ENCODE measurements around the gene UBE2V1. TPM values are rescaled to one million over a fixed set of nuclear protein-coding genes. Genes with fewer than 3 reads are reported as not detected.

The UBE2V1 gene
- total RNA-seq, 1 donor from 2014 or later = 138 TPM

DNA sequence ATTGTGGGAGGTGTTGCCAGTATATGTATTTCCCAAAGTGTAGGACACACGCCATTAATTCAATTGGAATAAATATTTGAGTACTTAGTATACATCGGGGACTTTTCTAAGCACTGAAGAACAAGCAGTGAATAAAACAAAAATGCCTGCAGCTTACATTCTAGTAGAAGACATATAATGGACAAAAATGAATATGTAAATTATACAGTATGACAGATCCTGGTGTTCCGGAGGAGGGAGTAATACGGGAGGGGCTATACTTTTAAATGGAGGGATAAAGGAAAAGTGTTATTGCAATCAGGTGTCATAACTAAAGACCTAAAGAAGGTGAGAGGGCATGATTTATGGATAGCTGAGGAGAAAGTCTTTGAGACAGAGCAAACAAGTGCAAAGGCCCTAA is 15.1 kb downstream of the UBE2V1 start:
- no peak for DNase-seq (ENCODE audit: low spot score in 2 of 2, unreplicated experiment in 2 of 2)
- Mint-ChIP-seq H3K27ac (no peak overlapping the region), H3K4me1 (peaks cover 16% of the 10 kb centered on the region), H3K9me3 (no peaks in the 10 kb centered on the region), H3K4me3 (no peak overlapping the region), H3K27me3 (ENCODE audit: low read depth) (no peaks in the 10 kb centered on the region), H3K36me3 (peaks cover 11% of the 10 kb centered on the region)
- TF ChIP-seq, protein P1, sequence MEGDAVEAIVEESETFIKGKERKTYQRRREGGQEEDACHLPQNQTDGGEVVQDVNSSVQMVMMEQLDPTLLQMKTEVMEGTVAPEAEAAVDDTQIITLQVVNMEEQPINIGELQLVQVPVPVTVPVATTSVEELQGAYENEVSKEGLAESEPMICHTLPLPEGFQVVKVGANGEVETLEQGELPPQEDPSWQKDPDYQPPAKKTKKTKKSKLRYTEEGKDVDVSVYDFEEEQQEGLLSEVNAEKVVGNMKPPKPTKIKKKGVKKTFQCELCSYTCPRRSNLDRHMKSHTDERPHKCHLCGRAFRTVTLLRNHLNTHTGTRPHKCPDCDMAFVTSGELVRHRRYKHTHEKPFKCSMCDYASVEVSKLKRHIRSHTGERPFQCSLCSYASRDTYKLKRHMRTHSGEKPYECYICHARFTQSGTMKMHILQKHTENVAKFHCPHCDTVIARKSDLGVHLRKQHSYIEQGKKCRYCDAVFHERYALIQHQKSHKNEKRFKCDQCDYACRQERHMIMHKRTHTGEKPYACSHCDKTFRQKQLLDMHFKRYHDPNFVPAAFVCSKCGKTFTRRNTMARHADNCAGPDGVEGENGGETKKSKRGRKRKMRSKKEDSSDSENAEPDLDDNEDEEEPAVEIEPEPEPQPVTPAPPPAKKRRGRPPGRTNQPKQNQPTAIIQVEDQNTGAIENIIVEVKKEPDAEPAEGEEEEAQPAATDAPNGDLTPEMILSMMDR (IDR thresholded peaks at IDR 0.05; ENCODE audit: unreplicated experiment) = no peak

DNA sequence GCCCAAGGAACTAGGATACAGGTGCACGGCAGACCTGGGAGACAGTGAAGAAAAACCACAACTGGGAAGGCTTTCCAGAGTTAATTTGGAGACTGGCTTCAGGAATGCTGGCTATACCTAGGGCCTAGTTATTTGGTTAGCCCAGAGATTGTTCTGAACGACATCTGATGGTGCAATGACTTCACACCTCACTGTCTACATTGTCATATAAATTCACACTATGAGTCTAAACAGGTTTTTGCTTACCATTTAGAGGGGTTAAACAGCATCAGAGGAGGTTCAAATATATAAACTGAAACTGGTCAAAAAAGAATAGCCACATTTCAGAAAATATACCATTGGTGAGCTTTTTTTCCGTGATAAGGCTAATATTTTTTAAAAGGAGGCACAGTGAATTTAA is 16.7 kb downstream of the UBE2V1 start:
- Mint-ChIP-seq H3K4me3 (no peak overlapping the region), H3K9me3 (no peaks in the 10 kb centered on the region), H3K27me3 (ENCODE audit: low read depth) (no peaks in the 10 kb centered on the region), H3K27ac (no peak overlapping the region), H3K36me3 (peaks cover 15% of the 10 kb centered on the region), H3K4me1 (peaks cover 16% of the 10 kb centered on the region)
- DNase-seq (ENCODE audit: low spot score in 2 of 2, unreplicated experiment in 2 of 2) = no peak
- TF ChIP-seq, protein P1 (IDR thresholded peaks at IDR 0.05; ENCODE audit: unreplicated experiment) = no peak

GRCh38 chr20:50095476-50096078 is 17.4 kb downstream of the UBE2V1 start:
- no peak for DNase-seq (ENCODE audit: low spot score in 2 of 2, unreplicated experiment in 2 of 2)
- Mint-ChIP-seq H3K4me3 (no peak overlapping the region), H3K9me3 (no peaks in the 10 kb centered on the region), H3K36me3 (peaks cover 15% of the 10 kb centered on the region), H3K4me1 (peaks cover 16% of the 10 kb centered on the region), H3K27ac (no peak overlapping the region), H3K27me3 (ENCODE audit: low read depth) (no peaks in the 10 kb centered on the region)
- TF ChIP-seq, protein P1 (IDR thresholded peaks at IDR 0.05; ENCODE audit: unreplicated experiment) = no peak

- Mint-ChIP-seq H3K27ac (no peak overlapping the region), H3K4me3 (no peak overlapping the region), H3K27me3 (ENCODE audit: low read depth) (no peaks in the 10 kb centered on the region), H3K4me1 (peaks cover 14% of the 10 kb centered on the region), H3K9me3 (no peaks in the 10 kb centered on the region), H3K36me3 (peaks cover 20% of the 10 kb centered on the region)
- TF ChIP-seq, protein P1 (IDR thresholded peaks at IDR 0.05; ENCODE audit: unreplicated experiment) = no peak
- DNase-seq (ENCODE audit: low spot score in 2 of 2, unreplicated experiment in 2 of 2) = no peak
Observed at GRCh38 chr20:50094522-50094921, 18.4 kb downstream of the UBE2V1 start.

DNA sequence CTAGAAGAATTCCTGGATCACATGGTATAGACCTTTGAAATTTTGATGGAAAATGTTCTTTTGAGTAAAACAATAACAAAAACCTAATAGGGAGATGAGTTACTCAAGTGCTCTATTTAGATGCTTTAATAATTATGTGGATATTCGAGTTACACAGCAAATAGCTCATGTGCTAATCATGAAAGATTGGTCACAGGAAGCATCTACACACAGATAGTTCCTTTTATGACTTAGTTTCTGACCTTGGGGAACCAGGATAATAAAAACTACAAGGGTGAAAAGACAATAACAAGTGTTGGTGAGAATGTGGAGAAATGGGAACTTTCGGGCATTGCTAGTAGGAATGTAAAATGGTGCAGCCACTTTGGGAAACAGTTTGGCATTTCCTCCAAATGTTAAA is 19.7 kb downstream of the UBE2V1 start:
- Mint-ChIP-seq H3K27me3 (ENCODE audit: low read depth) (no peaks in the 10 kb centered on the region), H3K36me3 (peaks cover 20% of the 10 kb centered on the region), H3K4me1 (peaks cover 4% of the 10 kb centered on the region), H3K4me3 (no peak overlapping the region), H3K9me3 (no peaks in the 10 kb centered on the region), H3K27ac (no peak overlapping the region)
- no peak for DNase-seq (ENCODE audit: low spot score in 2 of 2, unreplicated experiment in 2 of 2)
- TF ChIP-seq, protein P1 (IDR thresholded peaks at IDR 0.05; ENCODE audit: unreplicated experiment) = no peak

DNA sequence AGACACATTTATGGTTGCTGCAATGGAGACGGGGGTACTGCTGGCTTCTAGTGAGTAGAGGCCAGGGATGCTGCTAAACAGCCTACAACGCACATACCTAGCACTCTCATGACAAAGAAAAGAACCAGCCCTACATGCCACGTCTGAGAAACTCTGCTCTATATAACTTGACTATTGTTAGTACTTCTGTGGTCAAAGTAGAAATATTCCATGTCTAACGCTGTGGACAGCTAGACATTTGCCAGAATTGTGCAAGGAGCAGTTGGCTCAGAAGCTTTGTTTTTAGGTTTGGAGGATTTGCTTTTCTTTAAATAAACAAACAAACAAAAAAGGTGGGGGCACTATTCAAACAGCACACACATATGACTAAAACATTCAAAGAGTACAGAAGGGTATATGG is 20.5 kb downstream of the UBE2V1 start:
- Mint-ChIP-seq H3K4me1 (no peaks in the 10 kb centered on the region), H3K9me3 (no peaks in the 10 kb centered on the region), H3K27me3 (ENCODE audit: low read depth) (no peaks in the 10 kb centered on the region), H3K36me3 (peaks cover 20% of the 10 kb centered on the region), H3K27ac (no peak overlapping the region), H3K4me3 (no peak overlapping the region)
- TF ChIP-seq, protein P1 (IDR thresholded peaks at IDR 0.05; ENCODE audit: unreplicated experiment) = no peak
- no peak for DNase-seq (ENCODE audit: low spot score in 2 of 2, unreplicated experiment in 2 of 2)
